Ectodermal cell (in vitro differentiated cells): Measurements from ENCODE around the gene SETD2.
A peak's percentile ranks its signal among the peaks of the same experiment; 100 is the strongest.

Source experiments
- H3K27ac ChIP-seq: 2 replicates; pipeline ENCODE4 v1.7.0; 2013; ENCODE audit warnings: mild to moderate bottlenecking, low read depth, low read length; ENCODE audit not compliant: insufficient read depth, poor library complexity, severe bottlenecking
- H3K27me3 ChIP-seq: 2 replicates; pipeline ENCODE4 v1.7.0; 2013; ENCODE audit warnings: mild to moderate bottlenecking, low read length; ENCODE audit not compliant: insufficient read depth, control insufficient read depth, poor library complexity, severe bottlenecking
- H3K36me3 ChIP-seq: one replicate; pipeline ENCODE4 v1.7.0; 2013; ENCODE audit warnings: low read length; ENCODE audit not compliant: control insufficient read depth, insufficient read depth
- H3K4me1 ChIP-seq: one replicate; pipeline ENCODE4 v1.7.0; 2013; ENCODE audit warnings: low read length; ENCODE audit not compliant: control insufficient read depth, insufficient read depth
- H3K4me3 ChIP-seq: 2 replicates; pipeline ENCODE4 v1.7.0; 2013; ENCODE audit warnings: low read depth, low read length, control low read depth; ENCODE audit not compliant: insufficient read depth
- H3K9me3 ChIP-seq: 2 replicates; pipeline ENCODE4 v1.7.0; 2013; ENCODE audit warnings: mild to moderate bottlenecking, low read length, moderate library complexity; ENCODE audit not compliant: control insufficient read depth
- WGBS, 2 experiments: methylation state at CpG; one replicate each; pipeline ENCODE4 v1.1.7; 2013; ENCODE audit warnings: missing lambda C conversion rate in 2 of 2; 5-methylcytosine and 5-hydroxymethylcytosine counted together

Gene SETD2

DNA sequence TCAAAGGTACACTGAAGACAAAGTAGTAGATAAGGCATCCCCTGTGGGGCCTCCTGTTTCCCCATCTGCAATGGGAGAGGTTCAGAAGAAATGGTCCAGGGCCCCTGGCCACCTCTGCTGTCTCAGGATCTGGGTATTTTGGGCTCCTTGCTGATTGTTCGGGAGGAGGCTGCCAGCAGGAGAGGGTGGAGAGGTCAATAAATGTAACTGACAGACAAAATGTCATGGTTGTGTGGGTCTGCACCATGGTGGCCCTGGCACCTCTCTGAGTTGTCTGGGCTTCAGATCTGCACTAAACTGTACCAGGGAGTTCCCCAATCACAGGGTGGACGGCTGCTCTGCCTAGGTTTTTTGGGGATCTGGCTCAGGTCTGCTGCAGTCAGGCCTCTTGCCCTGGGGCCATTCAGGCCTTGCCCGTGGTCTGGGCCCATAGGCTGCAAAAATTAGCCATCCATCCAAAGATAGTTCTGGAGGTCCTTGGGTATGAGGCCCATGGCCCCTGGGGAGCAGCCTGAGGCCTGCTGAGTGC, 177.1 kb downstream of the SETD2 start:
- Histone ChIP-seq H3K27ac (no peak overlapping the region), H3K9me3 (no peaks in the 10 kb centered on the region), H3K36me3 (no peaks in the 10 kb centered on the region), H3K27me3 (no peaks in the 10 kb centered on the region), H3K4me1 (peaks cover 7% of the 10 kb centered on the region), H3K4me3 (no peak overlapping the region)
- WGBS, 2 experiments: 85 to 92% methylated on average over 3 of the region's 3 CpGs

DNA sequence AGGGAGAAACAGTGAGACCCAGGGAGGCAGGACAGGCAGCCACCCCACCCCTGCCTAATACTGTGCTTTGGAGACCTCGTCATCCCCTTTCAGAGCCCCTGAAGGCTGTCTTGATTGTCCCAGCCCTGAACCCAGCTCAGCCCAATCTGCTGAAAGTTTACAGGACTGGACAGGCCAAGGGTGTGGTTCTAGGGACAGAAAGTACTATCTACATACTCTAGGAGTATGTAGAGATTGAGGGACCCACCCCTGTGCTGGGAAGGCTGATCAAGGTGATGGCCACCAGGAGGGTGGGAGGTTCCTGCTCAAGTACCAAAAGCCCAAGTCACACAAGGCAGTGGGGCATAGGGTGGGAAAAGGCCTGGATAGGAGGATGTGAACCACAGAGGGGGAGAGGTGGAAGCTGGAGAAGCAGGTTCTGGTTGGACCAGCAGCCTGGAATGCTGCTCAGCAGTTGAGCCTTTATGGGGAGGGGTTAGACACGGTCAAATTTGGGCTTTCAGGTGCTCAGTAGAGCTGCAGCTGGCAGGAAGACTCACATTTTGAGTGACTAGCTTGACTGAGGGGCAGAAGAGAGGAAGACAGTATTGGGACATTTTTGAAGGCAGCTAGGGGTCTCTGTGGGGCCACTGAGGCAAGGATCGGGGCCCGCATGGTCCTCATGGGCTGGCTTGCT, 177.7 kb downstream of the SETD2 start:
- H3K27ac ChIP-seq: no peak overlapping the region
- 93 to 97% methylated on average over 4 of the region's 4 CpGs for whole genome bisulfite sequencing, 2 experiments
- no peaks in the 10 kb centered on the region for H3K36me3 ChIP-seq
- H3K9me3 ChIP-seq: no peaks in the 10 kb centered on the region
- H3K4me1 ChIP-seq: peaks cover 7% of the 10 kb centered on the region
- H3K27me3 ChIP-seq: no peaks in the 10 kb centered on the region
- no peak overlapping the region for H3K4me3 ChIP-seq

DNA sequence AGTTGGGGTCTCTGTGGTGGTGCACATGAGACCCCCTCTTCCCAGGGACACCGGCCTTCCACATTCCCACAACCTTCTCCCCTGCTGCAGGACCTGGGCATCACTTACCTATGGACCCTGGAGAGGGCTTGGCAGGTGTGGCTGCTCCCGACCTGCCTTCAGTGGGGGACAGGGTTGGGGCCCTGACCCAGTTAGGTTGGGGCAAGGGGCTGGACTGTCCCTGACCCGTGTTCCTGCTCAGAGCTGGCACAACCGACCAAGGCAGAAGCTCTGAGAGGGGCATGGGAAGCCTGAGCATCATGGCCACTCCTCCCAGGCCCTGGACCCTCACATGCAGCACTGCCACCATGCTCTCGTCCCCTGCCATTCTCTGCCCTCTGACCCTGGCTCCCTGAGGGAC, 178.3 kb downstream of the SETD2 start:
- Histone ChIP-seq H3K4me1 (peaks cover 7% of the 10 kb centered on the region), H3K9me3 (no peaks in the 10 kb centered on the region), H3K36me3 (no peaks in the 10 kb centered on the region), H3K27ac (no peak overlapping the region), H3K27me3 (peaks cover 2% of the 10 kb centered on the region), H3K4me3 (no peak overlapping the region)
- WGBS, 2 experiments: 91 to 92% methylated on average over 5 of the region's 5 CpGs

DNA sequence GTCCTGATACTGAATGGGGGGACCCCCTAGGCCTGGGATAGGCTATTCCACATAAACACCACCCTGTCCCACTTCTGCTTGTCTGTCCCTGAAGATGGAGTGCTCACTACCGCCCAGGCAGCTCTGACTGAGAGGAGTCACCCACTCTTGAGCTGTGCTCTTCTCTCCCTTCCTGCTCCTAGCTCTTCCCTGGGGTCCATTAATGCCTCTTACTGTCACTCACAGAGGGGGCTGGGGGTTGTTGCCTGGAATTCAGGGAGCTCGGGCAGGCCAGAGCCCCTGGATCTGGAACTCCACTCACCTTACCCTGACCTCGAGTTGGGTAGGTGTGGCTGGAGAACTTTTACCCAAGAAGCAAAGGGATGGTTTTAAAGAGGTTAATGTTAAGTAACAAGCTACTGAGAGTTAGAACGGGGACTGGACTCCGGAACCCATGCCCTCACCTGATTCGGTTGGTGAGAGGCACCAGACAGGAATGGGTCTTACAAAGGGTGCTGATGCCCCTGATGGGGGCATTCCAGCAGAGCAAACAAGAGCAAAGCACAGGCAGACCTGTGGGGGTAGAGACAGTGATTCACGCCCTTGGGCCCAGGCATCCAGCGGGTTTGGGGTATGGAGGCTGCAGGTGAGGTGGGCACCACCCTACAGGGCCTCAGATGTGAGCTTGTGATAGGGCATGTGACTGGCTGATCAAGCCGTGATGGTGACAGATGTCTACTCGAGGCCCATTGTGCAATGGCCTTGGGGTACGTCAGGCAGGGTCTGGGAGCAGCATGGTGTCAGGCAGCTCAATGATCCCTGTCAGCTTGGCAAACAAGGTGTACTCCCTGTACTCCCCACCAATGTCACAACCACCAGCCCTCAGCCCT, 179.1 kb downstream of the SETD2 start:
- no peak overlapping the region for H3K4me3 ChIP-seq
- no peaks in the 10 kb centered on the region for H3K36me3 ChIP-seq
- peaks cover 8% of the 10 kb centered on the region for H3K27me3 ChIP-seq
- H3K27ac ChIP-seq: no peak overlapping the region
- H3K9me3 ChIP-seq: no peaks in the 10 kb centered on the region
- H3K4me1 ChIP-seq: peaks cover 7% of the 10 kb centered on the region
- WGBS, 2 experiments: 93 to 95% methylated on average over 11 of the region's 11 CpGs

DNA sequence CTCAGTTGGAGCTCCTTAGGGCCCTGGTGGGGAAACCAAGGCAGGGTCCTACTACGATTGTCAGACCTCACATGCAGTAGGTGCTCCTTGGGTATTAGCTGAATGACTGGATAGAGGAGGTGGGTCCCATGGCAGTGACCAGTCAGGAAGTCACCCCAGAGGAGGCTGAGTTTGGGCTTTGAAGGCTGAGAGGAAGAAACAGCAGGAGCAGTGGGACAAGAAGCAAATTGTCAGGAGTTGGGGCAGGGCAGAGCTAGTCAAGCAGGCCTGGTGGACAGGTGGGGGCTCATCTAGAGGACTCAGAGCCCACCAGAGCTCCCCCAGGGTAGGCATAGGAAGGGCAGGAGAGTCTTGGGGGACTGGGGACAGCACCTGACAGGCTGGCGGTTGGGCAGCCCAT, 181.4 kb downstream of the SETD2 start:
- WGBS, 2 experiments: 83 to 90% methylated on average over 2 of the region's 2 CpGs
- no peak overlapping the region for H3K27ac ChIP-seq
- peaks cover 12% of the 10 kb centered on the region for H3K4me1 ChIP-seq
- H3K36me3 ChIP-seq: no peaks in the 10 kb centered on the region
- H3K9me3 ChIP-seq: no peaks in the 10 kb centered on the region
- H3K27me3 ChIP-seq: peaks cover 8% of the 10 kb centered on the region
- no peak overlapping the region for H3K4me3 ChIP-seq

DNA sequence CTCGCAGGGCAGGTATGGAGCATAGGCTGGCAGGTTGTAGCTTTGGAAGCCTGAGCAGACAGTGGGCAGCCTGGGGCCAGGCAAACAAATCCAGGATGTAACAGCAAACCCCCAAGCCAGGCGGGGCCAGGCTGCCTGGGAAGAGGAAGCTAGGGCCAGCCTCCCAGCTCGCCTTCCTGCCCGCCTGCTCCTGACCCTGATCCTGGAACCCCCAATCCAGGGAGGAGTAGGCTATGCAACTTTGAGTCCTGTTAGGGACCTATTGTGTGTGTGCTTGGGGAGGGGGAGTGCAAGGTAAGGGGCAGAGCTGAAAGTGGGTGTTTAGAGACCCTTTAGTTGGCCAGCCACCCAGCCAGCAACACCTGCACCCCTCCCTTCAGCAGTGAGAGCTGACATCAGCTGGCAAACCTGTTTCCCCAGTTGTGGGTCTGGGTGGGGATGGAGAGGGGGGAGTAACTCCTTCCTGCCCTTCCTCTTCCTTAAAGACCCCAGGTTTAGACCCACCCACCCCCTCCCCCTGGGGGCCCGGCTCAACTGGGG, 181.9 kb downstream of the SETD2 start:
- WGBS, 2 experiments: 53 to 55% methylated on average over 5 of the region's 5 CpGs
- Histone ChIP-seq H3K4me3 (no peak overlapping the region), H3K27ac (no peak overlapping the region), H3K36me3 (no peaks in the 10 kb centered on the region), H3K9me3 (no peaks in the 10 kb centered on the region), H3K27me3 (peaks cover 8% of the 10 kb centered on the region), H3K4me1 (peaks cover 7% of the 10 kb centered on the region)

DNA sequence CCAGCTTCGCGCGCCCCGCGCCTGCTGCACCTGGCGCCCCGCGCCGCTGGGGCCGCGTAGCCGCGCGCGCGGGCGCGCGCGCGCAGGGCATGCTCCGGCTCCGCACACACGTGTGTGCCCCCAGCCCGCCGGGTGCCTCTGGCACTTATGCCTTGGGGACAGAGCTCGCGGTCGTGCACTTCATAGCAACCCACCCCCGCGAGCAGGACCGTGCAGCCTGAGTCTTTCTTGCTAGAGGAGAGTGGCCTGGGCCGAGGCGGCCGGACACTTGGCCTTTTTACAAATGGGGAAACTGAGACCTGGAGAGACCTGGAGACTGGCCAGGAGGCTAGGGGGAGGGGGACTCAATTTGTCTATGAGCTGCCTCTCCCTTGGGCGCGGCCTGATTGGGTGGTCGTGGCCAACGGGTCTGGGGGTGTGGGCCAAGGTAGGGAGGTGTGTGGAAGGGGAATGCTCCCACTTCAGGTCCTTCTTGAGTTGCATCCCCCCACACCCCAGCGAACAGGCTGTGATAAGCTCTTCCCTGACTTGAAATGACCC, 183.9 kb downstream of the SETD2 start:
- WGBS, 2 experiments: 5% methylated on average over 40 of the region's 40 CpGs
- no peaks in the 10 kb centered on the region for H3K9me3 ChIP-seq
- no peaks in the 10 kb centered on the region for H3K36me3 ChIP-seq
- H3K27me3 ChIP-seq: peaks cover 8% of the 10 kb centered on the region
- peak overlapping the region; percentile 60 for H3K4me3 ChIP-seq
- no peak overlapping the region for H3K27ac ChIP-seq
- H3K4me1 ChIP-seq: peaks cover 6% of the 10 kb centered on the region

DNA sequence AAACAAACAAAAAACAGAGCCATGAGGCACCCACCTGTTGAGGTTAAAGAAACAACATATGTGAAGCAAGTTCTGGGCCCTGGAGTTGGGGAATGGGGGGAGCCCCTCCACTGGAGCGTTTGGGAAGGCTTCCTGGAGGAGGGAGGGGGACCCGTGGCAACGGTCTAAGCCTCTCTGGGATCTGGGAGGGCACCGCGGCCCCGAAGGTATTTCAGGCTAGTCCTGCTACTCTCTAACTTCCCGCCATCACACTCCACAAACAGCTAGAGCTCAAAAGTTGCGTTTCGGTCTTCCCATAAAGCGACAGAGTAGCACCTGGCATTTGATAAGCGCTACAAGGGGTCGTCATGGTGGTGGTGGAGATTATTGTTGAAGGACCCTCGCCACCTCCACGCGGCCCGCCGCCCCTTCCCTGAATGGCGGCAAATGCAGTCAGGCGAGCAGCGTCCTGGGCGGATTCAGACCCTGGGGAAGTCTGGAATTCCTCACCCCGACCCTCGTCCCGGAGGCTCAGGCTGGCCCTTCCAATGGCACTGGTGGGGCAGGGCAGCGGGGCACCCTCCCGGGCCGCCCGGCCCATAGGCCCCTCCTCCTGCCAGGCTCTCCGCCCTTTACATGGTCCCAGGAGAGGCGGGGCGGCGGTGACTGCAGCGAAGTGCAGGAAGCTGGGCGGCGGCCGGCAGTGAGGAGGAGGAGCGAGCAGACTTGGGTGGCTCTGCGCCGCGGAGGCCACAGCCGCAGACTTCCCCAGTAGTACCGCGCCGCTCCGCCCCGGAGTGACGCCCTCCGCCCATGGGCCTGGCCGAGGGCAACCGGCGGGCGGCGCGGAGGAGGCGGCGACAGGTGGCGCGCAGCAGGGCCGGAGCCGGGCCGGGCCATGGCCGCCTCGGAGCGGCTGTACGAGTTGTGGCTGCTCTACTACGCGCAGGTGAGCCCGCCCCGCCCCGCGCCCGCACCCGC, 184.6 kb downstream of the SETD2 start, which contains the start of gene NBEAL2:
Gene NBEAL2, plus strand, starts transcription at position 682 of the 960 bp plus-strand sequence. Its CDS starts 196 bp downstream, at position 878.
- H3K27ac ChIP-seq: peak within 1 kb of the TSS; percentile 55
- 2% methylated on average over 73 of the region's 73 CpGs for WGBS, 2 experiments
- peaks cover 8% of the 10 kb centered on the region for H3K27me3 ChIP-seq
- H3K4me1 ChIP-seq: peaks cover 6% of the 10 kb centered on the region
- H3K4me3 ChIP-seq: peak within 1 kb of the TSS; percentile 60
- no peaks in the 10 kb centered on the region for H3K9me3 ChIP-seq
- no peaks in the 10 kb centered on the region for H3K36me3 ChIP-seq

DNA sequence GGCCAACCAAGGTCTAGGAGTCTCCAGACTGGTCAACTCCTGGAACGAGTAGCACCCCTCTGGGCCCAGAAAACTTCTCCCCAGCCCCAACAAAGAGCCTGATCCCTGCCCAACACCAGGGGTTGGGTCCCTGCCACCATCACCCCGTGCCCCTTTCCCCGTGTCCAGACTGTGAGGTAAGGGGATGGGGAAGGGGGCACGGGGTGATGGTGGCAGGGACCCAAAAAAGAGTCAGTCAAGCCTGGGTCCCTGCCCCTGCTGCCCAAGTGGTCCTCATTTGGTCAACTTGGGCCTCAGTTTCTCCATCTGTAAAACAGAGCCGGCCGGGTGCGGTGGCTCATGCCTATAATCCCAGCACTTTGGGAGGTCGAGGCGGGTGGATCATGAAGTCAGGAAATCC, 185.5 kb downstream of the SETD2 start:
- H3K27ac ChIP-seq: no peak overlapping the region

More for the DNA sequence above, 185.5 kb downstream of the SETD2 start:
- H3K9me3 ChIP-seq: no peaks in the 10 kb centered on the region
- WGBS, 2 experiments: 93 to 95% methylated on average over 9 of the region's 9 CpGs
- no peaks in the 10 kb centered on the region for H3K36me3 ChIP-seq
- peaks cover 8% of the 10 kb centered on the region for H3K27me3 ChIP-seq
- H3K4me3 ChIP-seq: no peak overlapping the region
- H3K4me1 ChIP-seq: peaks cover 6% of the 10 kb centered on the region
